ENCODE data around the gene ADAM12.

GRCh38 chr10:125992254-125992653 is 396.0 kb downstream of the ADAM12 start:
- no peak for TF ChIP-seq CTCF (IDR thresholded peaks at IDR 0.05; ENCODE audit: low read depth, low read length, poor library complexity, severe bottlenecking)
- no peak for TF ChIP-seq EZH2phosphoT487 (IDR thresholded peaks at IDR 0.05; ENCODE audit: borderline replicate concordance, low read length)

Measured in DOHH2 (cell line).